Ascending aorta (tissue), 2 donors: ENCODE data around the gene HSFX3. TPM values are rescaled to one million over a fixed set of nuclear protein-coding genes. Genes with fewer than 3 reads are reported as not detected.
"Not testable (repeated sequence)": the region's sequence is repeated elsewhere in the genome, so short reads cannot be mapped to it uniquely, and the experiment has no call there.

Experiments used
- DNase-seq, 2 donors: peaks; one replicate each; pipeline ENCODE4 v3.0.0-alpha.2; 2019; ENCODE audit warnings: low spot score in 2 of 2
- H3K27ac ChIP-seq, 2 donors: fragments of 200-600 bp; sonication (generic); one replicate each; pipeline ENCODE4 v1.5.1; 2016 to 2017; ENCODE audit warnings: mild to moderate bottlenecking in 1 of 2
- H3K27me3 ChIP-seq: fragments of 200-600 bp; sonication (generic); one replicate; pipeline ENCODE4 v1.5.1; 2017
- H3K36me3 ChIP-seq, 2 donors: fragments of 200-600 bp; sonication (generic); one replicate each; pipeline ENCODE4 v1.5.1; 2016
- H3K4me1 ChIP-seq, 2 donors: fragments of 200-600 bp; sonication (generic); one replicate each; pipeline ENCODE4 v1.5.1; 2016 to 2017; ENCODE audit warnings: mild to moderate bottlenecking in 1 of 2
- H3K4me3 ChIP-seq, 2 donors: fragments of 200-600 bp; sonication (generic); one replicate each; pipeline ENCODE4 v1.5.1; 2016 to 2017; ENCODE audit warnings: mild to moderate bottlenecking in 1 of 2
- H3K9me3 ChIP-seq, 2 donors: fragments of 200-600 bp; sonication (generic); one replicate each; pipeline ENCODE4 v1.5.1; 2016
- CTCF ChIP-seq, 3 experiments: fragments of 200-600 bp in 2 of 3; fragments of 450-650 bp in 1 of 3; sonication (generic) in 2 of 3; IDR thresholded peaks; one replicate each; pipeline ENCODE4 v1.5.1; 2016 to 2019; ENCODE audit warnings: antibody characterized with exemption in 3 of 3, mild to moderate bottlenecking in 1 of 3, moderate library complexity in 1 of 3
- intact Hi-C: fragments of 100-400 bp; cut with DNase I; formaldehyde crosslinking; loops from one replicate; pipeline ENCODE4 v1.15.1; 2023
- total RNA-seq: library from RNA; depleted of rRNA; stranded (reverse); fragments of >200 nt; gene quantifications from one replicate; pipeline ENCODE4 v1.1.0, GENCODE V29; 2016

The HSFX3 gene
- total RNA-seq, 1 donor from 2014 or later, result not detected

GRCh38 chrX:149527705-149528104, 22.0 kb downstream of the HSFX3 start:
- intact Hi-C loops, result no loop called here
- peak; percentile 33 to 53 (median 44) for TF ChIP-seq CTCF (IDR thresholded peaks at IDR 0.05)
- H3K27ac ChIP-seq, result no peak overlapping the region
- H3K36me3 ChIP-seq, result no peaks in the 10 kb centered on the region
- H3K27me3 ChIP-seq, result no peaks in the 10 kb centered on the region
- no peaks in the 10 kb centered on the region for H3K9me3 ChIP-seq
- no peaks in the 10 kb centered on the region for H3K4me1 ChIP-seq
- H3K4me3 ChIP-seq, result no peak overlapping the region
- DNase-seq, result no peak

GRCh38 chrX:149526318-149527033, 23.2 kb downstream of the HSFX3 start:
- intact Hi-C loops, H3K9me3 ChIP-seq, H3K27me3 ChIP-seq, H3K4me1 ChIP-seq, H3K4me3 ChIP-seq, DNase-seq, H3K36me3 ChIP-seq: not testable (repeated sequence)
- peak overlapping the region; percentile 27 to 66 for H3K27ac ChIP-seq

- intact Hi-C loops, H3K4me3 ChIP-seq, H3K4me1 ChIP-seq, DNase-seq, H3K36me3 ChIP-seq, H3K9me3 ChIP-seq, H3K27me3 ChIP-seq: not testable (repeated sequence)
- peak overlapping the region; percentile 27 to 66 for H3K27ac ChIP-seq
Measured at GRCh38 chrX:149525903-149526302, 23.8 kb downstream of the HSFX3 start.

- H3K27me3 ChIP-seq, H3K9me3 ChIP-seq, intact Hi-C loops, H3K4me3 ChIP-seq, H3K4me1 ChIP-seq, H3K36me3 ChIP-seq: not testable (repeated sequence)
- peak overlapping the region in 1 of 2 donors; percentile 66 for H3K27ac ChIP-seq
- DNase-seq, result peak; percentile 48 to 75
Measured at GRCh38 chrX:149525389-149525788, 24.3 kb downstream of the HSFX3 start.

GRCh38 chrX:149522916-149523315, 26.8 kb downstream of the HSFX3 start:
- no peak for TF ChIP-seq CTCF (IDR thresholded peaks at IDR 0.05)
- H3K27me3 ChIP-seq, result no peaks in the 10 kb centered on the region
- no peak for DNase-seq

GRCh38 chrX:149521438-149521837, 28.3 kb downstream of the HSFX3 start:
- Histone ChIP-seq H3K27me3 (no peaks in the 10 kb centered on the region), H3K9me3 (no peaks in the 10 kb centered on the region), H3K4me3 (no peak overlapping the region), H3K36me3 (no peaks in the 10 kb centered on the region), H3K4me1 (no peaks in the 10 kb centered on the region), H3K27ac (no peak overlapping the region)
- DNase-seq, result no peak
- no peak for TF ChIP-seq CTCF (IDR thresholded peaks at IDR 0.05)
- intact Hi-C loops, result no loop called here

More at GRCh38 chrX:149522916-149523315, 26.8 kb downstream of the HSFX3 start:
- Histone ChIP-seq H3K36me3 (no peaks in the 10 kb centered on the region), H3K27ac (no peak overlapping the region), H3K4me3 (no peak overlapping the region), H3K4me1 (no peaks in the 10 kb centered on the region), H3K9me3 (no peaks in the 10 kb centered on the region)
- intact Hi-C loops, result no loop called here

- H3K36me3 ChIP-seq, H3K4me3 ChIP-seq, DNase-seq, H3K9me3 ChIP-seq, intact Hi-C loops, H3K27me3 ChIP-seq, H3K27ac ChIP-seq, H3K4me1 ChIP-seq: not testable (repeated sequence)
Measured at GRCh38 chrX:149520636-149521277, 29.0 kb downstream of the HSFX3 start.
